Thymus (tissue), 2 donors: Measurements from ENCODE around the gene ZFAND3. TPM values are rescaled to one million over a fixed set of nuclear protein-coding genes. Genes with fewer than 3 reads are reported as not detected.

Source experiments
- polyA plus RNA-seq: library from polyadenylated mRNA; stranded (reverse); fragments of 200-250 nt; gene quantifications from one replicate; pipeline ENCODE4 v1.2.3, GENCODE V29; 2013
- total RNA-seq: library from RNA; stranded (reverse); fragments of 120-200 nt; gene quantifications from one replicate; pipeline ENCODE4 v1.2.4, GENCODE V29; 2013
- donor health status: healthy.

ZFAND3 gene
- total and polyA plus RNA-seq, 2 donors, result 8.5 to 25.7 TPM

Other genes with a start within 250 kb of the ZFAND3 start
- 0.94 TPM for gene MDGA1, start 121.8 kb upstream of the ZFAND3 start, total RNA-seq
- 1.6 TPM for gene MDGA1, start 121.8 kb upstream of the ZFAND3 start, polyA plus RNA-seq